NCI-H1417 (cell line): ENCODE results near the gene MYCBP2.

Source experiments
- DNase-seq, 3 experiments: peaks; one replicate each; lab custom pipeline; 2025; lab: John Stamatoyannopoulos, UW

The MYCBP2 gene

DNA sequence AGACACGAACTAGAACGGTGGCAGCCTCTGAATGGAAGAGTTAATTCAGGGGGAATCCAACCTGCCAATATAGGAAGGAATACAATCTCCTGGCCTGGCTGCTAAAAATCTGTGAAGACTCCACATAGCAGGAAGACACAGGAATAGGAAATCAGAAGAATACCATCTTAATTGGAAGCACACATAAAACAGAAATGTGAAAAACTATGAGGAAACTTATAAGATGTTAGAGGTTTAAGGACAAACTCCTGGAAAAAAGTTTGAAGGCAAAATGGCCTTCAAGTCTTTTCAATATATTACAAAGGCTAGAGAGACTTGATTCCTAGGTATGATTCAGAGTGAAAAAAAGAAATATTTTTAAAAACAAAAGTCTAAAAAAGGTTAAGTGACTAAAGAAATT, 221.8 kb downstream of the MYCBP2 start:
- DNase-seq: no peak

DNA sequence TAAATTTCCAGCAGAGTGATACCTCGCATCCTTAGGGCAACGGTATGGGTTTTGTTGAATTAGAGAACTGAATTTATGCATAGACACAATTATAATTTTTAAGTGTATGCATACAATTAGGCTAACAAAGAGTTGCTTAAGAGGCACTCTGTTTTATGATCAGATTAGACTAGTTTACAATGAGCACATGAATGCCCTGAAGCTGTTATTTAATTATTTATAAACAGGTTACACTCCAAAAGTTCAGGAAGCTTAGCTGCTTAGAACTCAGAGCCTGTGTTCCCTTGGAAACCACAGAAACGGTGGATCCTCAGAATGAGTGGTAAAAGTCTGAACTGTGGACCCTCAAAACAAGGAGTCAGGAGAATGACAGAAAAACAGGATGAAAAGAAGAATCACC, 227.5 kb downstream of the MYCBP2 start:
- DNase-seq: peak in 1 of 3 experiments; percentile 38

DNA sequence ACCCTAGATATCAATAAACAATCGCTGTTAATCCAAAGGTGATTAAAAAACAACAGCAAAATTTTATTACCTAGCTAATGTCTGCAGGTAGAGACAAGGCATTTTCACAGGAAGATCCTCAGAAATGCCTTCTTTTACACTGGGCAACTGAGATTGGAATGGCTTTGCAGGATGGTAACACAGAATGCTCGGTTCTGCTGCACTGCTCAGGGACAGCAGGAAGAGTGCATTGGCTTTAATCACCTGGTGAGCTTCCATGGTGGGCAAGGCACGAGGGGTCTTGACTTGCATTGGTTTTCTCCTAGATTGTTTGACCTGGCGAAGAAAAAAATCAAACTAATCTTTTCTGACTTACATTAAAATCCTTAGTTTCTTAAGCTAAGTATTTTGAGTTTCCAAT, 231.6 kb downstream of the MYCBP2 start:
- DNase-seq: no peak

DNA sequence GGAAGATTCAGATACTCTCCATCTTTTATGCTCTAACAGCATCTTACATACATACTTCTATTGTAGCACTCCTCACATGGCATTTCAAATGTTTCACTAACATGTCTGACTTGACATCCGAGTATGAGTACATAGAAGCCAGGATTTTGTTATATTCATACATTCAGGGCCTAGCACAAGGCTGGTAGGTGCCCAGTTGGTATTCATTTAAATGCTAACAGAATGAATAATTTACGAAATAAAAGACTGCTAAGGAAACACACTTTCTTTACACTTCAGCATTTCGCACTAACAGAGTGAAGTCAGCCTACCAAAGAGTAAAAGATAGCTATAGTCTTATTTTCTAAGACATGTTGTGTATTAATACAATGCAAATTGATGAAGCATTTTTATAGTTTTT, 232.1 kb downstream of the MYCBP2 start:
- no peak for DNase-seq

DNA sequence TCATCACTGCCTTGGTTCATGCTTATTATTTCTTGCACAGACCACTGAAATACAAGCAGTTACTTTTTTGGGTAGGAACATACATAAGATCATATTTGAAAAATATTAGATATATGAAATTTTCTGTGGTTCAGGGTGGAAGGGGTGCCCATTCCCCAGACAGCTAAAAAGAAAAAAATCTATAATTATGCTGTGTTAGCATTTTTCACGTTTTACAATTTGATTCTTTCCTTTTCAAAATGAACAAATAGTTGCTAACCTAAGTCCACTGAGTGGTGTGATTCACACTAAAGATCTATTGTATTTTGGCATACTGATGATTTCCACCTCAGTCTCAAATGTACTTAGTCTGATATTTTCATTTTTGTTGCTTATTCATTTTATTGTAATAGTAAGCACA, 233.2 kb downstream of the MYCBP2 start:
- no peak for DNase-seq

DNA sequence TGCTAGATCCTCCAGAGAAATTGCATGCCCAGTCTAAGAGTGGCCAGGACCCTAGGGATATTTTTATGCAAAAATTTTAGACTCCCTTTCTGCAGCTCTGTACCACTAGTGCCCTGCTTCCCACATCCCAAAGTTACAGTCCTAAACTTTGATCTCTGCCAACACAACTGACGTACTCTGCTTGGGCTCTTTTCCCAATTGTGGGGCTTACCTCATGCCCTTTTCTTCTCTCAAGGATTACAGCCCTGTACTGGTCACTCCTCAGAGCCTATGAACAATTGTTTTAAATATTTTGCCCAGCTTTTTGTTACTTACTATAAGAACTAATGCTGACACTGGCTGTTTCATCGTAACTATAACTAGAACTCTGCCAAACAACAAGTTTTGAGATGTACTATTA, 242.1 kb downstream of the MYCBP2 start:
- no peak for DNase-seq

DNA sequence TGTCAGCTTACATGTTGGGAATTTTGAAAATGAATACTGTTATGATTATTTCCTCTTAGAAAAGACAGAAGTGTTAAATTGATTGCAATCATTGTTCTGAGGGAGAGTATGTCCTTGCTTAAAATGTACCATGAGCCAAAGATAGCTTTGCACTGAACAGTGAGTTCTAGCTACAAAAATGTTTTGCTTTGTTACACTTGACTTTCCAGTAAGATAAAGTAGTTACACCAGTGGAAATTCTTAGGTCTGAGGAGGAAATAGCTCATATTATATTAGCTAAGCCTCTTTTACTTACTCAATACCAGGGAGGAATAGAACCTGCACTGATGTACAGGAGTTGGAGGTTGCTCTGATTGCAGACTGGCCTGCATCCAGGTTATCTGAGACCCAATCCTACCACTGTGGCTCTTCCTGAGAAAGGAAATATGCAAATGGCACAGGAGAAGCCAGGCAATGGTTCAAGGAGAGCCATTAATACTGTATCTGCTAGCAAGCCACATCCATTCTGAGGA, 246.9 kb downstream of the MYCBP2 start:
- no peak for DNase-seq

DNA sequence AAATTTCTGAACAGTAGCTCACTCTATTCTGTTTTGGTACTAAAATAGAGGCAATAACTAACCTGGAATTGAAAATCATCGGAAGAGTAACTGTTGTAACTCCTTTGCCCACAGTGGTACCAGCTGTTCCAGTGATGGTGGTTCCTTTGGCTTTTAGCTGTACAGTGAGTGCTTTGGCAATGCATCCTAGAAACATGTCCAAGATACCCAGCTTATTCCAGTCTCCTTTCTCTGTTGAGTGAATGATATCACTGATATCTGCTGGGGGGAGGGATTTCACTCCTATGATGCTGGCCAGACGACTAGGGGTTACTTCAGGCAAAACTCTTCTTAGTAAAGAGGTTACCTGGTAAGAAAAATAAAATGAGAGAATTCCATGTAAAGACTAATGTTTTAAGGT, 259.4 kb downstream of the MYCBP2 start:
- no peak for DNase-seq

DNA sequence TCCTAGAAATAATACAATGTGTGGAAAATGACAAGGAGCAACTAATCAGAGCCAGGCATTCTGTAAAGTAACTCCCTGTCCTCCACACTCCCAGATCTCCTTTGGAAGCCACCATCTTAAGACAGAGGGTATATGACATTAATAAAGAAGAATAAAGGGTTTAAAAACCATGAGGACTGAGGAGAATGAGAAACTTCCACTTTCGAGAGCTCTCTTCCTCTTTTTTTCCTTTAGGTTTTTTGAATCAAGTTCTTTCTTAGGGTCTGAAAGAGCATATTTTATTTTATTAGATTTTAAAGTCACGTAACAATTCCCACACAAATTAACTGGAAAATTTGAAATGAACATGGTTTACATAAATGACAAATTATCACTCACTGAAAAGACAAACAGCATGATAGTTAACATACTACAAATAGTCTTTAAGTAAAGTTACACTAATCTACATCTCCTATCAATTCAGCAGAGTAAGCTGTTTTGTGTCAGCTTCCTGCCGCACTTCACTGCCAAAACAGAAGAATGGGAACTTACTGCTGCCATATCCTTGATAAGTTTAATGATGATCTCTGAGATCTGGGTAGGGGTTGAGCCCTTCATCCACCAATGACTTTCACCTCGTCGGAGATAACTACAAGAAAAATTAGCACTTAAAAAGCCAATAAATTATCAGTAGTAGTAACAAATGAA, 261.3 kb downstream of the MYCBP2 start:
- DNase-seq: no peak

DNA sequence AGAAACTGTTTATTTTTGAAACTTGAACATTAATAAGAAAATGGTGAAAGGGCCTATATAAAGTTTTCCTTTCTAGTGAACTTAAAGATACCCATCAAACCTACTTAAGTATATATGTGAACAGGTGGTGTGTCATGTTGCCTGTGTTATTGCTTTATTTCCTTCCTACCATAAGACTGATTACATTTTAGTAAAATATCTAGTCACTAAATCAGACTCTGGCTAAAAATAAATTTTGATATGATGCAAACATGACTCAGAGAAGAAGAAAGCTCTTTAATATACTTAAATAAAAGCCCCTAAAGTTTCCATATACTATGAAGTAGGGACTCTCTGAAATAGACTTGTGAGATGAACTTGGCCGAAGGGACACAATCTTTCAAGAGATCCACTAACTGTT, 264.8 kb downstream of the MYCBP2 start:
- no peak for DNase-seq

DNA sequence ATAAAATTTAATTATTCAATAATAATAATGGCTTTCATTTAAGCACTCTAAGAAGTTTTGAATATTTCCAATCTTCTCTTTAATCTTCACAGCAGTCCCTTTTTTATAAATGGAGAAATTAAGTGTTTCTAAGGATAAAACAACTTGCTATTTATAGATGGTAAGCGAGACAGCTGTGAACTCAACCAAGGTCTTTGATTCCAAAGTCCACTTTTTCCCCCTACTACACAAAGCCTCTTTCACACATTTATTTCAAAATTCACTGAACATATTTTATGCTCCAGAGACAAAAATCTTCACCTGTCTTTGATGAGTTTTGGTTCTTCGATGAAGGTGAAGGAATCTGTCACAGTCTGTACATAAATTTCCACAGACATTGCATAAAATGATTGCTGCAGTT, 265.5 kb downstream of the MYCBP2 start:
- no peak for DNase-seq

DNA sequence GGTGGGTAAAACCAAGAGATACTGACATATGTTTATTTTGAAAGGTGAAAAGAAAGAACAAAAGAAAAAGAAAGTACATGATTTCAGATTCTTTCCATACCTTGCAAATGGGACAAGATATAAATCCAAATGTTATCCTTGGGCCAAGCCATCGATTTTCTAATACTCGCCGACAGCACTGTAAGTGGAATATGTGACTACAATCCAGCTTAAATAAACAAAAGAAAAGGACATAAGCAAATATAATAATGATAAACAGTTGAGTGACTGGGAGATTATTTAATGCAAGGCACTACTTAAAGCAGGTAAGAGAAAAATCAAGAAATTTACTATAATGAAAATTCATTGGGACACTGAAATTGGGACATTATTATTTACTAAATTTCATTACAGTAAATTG, 270.0 kb downstream of the MYCBP2 start:
- no peak for DNase-seq

DNA sequence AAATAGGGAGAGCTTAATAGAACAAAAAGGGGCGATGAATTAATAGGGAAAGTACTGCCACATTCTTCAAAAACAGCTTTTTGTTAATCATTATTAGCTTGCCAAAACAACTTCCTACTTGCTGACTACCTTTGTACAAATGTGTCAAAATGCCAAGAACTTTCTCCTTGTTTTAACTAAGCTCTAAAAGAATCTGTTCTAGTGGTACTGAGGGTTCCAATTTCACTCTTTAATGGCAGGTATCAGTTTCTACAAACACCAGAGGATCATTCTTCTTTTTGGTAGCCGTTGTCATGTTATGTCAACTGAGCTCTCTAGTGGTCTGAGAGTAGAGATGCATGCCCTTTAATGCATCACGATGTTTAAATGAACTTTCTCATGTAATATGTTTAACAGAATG, 270.5 kb downstream of the MYCBP2 start:
- DNase-seq: peak in 2 of 3 experiments; percentile 26 to 42

DNA sequence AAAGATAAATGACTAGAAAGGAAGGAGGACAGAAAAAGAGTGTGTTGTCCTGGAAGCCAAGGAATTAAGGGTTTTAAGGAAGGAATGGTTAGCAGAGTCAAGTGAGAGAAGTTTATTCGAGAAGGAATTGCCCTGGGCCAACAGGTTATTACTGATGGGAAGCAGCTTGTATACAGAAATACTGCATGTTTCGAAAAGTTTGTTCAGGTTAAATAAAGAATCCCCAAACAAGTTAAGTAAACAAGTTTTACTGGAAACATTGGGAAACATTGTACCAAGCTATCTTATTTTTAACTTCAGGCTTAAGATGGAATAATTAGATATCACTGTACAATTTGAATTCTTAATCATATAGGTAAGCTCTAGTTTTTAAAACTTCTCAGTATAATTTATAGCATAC, 271.7 kb downstream of the MYCBP2 start:
- DNase-seq: no peak

DNA sequence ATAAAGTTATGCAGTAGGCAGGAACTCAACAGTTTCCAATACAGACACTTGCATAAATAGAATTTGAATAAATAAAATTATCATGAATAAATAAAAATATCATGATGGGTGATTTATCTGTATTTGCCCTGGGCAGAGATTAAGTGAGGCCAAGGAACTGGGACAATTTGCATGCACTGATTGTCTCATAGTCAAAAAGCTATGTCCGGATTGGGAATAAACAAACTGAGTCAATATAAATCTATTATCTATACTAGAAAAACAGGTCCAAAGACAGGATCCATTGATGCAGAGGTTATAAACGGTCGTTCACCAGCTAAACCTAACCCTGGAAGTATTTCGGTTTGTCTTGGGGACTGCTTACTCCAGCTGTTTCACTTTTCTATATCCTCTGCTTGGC, 273.7 kb downstream of the MYCBP2 start:
- no peak for DNase-seq

DNA sequence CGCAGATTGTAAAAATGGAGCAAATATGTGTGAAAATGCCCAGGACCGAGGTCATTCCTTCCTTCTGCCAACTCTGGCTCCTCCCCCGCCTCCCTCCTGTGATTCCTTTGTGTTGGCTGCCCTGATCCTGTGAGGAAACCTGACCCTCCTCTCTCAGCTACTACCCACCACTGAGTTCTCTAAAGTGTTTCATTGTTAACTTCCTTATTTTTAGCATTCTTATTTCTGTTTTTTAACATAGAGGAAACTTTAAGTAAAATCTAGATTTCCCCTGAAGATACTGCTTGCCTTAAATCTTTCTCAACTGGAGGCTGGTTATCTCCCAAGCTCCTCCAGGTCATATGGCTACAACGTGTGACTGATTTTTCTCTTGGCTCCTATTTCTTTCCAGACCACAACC, 278.2 kb downstream of the MYCBP2 start:
- no peak for DNase-seq

DNA sequence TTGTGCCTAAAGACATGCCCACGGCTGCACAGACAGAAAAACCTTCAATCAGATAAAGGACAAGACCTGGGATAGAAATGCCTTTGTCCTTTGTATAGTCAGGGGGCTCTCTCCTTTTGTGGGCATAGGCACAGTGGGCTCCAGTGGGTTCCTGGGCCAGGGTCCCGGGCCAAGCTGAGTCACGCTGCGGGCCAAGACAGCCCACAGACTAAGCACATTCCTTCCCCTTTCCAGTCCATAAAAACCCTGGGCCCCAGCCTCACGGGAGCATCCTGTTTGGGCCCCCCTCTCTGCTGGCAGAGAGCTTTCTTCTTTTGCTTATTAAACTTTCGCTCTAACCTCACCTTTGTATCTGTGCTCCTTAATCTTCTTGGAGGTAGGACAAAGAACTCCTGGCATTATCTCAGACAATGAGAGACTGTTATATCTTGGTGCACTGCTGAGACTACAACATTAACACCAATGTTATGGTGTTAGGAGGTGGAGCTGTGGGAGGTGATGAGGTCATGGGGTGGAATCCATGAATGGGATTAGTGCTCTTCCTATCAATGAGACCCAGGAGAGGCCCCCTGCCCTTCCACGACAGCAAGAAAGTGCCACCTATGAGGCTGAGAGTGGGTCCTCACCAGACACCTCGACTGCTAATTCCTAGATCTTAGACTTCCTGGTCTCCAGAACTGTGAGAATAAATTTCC, 279.1 kb downstream of the MYCBP2 start:
- no peak for DNase-seq

DNA sequence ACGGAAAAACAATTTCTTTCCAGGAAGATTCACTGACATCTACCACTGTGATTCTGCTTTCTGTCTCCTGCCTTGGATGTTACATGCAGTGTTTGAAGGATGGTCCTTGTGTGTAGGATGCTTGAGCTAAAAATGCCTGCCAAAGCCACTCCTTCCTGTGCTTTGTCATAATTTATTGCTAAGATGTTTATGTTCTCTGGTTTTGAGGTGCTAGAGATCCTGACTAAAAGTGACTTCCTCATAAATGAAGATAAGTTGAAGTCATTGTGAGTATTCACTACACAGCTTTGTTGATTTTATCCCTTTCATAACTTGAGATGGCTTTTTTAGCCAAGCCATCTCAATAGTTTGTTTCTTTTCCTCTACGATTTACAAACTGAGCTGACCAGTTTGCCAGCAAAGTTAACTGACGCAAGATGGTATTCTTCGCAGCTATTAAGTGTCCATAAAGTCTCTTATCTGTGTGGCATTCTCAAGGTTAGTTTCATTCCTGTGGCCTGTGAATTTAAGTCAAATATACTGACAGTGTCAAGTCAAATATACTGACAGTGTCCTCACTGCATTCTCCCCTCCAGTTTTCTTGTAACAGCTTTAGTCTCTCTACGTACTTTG, 284.2 kb downstream of the MYCBP2 start:
- peak in 1 of 3 experiments; percentile 35 for DNase-seq

DNA sequence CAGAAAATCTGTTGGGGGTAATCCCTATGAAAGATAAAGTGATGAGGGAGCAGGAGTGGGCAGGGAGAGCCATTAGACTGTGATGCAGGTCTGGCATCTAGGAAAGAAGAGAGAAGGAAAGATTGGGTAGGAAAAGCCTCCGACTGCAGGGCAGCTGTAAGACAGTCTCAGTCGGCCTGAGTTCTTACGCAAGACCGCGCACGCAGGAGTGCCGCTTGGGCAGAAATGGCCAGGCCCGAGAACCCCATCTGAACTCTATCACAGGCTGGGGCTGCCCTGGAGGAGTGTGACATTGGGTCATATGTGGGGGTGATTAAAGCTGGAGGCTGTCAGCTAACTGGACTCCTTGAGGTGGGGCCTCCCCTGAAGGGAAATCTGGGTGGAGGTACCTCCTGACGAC, 286.1 kb downstream of the MYCBP2 start:
- DNase-seq: no peak

DNA sequence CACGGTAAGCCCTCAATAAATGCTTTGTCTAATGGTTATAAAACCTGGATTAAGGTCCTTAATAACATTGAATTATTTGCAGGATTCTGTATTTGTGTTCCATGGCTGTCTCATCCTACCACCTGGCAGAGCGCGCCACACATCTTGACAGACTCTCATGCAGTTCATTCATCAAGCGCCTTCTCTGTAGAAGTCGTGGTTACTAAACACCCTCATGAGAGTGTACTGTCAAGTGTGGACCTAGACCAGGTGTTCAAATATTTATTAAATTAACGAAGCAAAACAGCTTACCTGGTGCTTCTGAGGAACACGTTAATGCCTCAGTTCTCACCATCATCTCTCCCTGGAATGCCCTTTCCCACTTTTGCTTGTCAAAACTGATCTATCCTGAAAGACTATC, 286.8 kb downstream of the MYCBP2 start:
- peak; percentile 17 to 76 (median 32) for DNase-seq

DNA sequence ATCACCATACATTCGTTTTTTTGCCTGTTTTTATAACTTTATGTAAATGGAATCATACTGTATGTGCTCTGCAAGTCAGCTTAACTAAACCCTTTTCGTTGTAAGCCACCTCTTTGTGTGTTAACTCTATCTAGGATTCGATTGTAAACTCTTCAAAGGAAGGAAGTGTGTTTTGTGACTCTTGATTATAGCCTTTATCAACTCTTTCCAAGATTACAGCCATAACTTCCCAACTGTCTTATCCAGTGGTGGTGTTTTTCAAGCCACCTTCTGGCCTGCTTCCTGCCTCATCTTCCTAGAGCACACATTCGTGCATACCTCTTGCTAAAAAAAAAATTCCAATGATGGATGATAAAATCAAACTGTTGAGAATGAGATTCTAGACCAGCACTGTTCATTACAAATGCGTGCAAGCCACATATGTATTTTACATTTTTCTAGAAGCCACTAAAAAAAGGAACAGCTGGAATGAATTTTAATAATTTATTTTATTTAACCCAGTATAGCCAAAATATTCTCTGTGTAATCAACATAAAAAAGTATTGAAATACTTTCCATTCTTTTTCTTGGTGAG, 287.9 kb downstream of the MYCBP2 start:
- no peak for DNase-seq

DNA sequence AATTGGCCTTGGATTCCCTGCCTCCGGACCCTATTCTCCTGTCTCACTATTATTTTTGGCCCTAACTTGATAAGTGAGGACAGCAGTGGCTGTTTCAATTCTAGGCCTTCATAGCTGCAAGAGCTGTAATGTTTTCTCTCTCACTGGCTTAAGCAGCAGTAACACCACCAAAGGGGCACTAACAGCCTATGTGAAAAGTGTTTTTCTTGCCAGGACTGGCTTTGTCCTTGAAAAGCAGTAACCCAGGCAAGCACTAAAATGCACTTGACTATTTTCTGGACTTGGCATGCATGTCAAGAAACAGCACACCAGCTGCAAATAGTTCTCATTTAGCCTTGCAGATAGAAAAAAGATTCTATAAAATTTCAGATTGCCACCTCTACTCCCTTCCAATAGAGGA, 290.6 kb downstream of the MYCBP2 start:
- no peak for DNase-seq

DNA sequence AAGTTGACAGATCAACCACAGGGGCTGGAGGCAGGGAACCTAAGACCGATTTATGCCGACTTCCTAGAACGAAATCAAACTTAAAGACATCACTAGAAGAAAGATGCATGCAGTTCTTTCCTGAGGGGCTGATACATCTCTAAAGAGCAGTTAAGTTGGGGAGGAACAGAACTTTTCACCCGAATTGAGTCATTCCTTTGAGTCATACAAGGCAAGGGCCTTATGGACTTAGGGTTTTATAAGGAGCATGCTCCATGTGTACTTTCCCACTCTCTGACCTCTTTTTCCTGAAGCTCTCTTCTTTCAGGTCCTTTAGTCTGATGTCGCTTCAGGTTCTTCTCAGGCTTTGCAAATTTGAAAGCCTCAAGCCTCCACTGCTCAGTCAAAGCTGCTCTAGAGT, 292.0 kb downstream of the MYCBP2 start:
- no peak for DNase-seq
